GM12892 (cell line): ENCODE data around the gene CELF3.
"Not testable (repeated sequence)": the region's sequence is repeated elsewhere in the genome, so short reads cannot be mapped to it uniquely, and the experiment has no call there.

Experiments
- POLR2A ChIP-seq: IDR thresholded peaks from 2 replicates; pipeline ENCODE4 v1.6.1; 2011; ENCODE audit warnings: low read depth, low read length, control low read depth
- POLR2AphosphoS5 ChIP-seq: IDR thresholded peaks from 2 replicates; pipeline ENCODE4 v1.6.1; 2011; ENCODE audit warnings: low read depth, low read length, control low read depth
- TAF1 ChIP-seq: IDR thresholded peaks from 2 replicates; pipeline ENCODE4 v1.6.1; 2011; ENCODE audit warnings: low read depth, mild to moderate bottlenecking, control low read depth, low read length, borderline replicate concordance

DNA sequence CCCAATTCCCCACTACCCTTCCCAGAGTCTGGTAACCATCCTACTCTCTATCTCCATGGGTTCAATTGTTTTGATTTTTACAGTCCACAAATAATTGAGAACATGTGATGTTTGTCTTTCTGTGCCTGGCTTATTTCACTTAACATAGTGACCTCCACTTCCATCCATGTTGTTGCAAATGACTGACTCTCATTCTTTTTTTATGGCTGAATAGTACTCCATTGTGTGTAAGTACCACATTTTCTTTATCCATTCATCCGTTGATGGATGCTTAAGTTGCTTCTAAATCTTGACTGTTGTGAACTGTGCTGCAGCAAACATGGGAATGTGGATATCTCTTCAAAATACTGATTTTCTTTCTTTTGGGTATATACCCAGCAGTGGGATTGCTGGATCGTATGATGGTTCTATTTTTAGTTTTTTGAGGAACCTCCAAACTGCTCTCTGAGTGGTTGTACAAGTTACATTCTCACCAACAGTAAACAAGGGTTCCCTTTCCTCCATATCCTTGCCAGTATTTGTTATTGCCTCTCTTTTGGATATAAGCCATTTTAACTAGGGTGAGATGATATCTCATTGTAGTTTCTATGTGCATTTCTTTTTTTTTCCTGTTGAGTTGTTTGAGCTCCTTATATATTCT is 46.4 kb downstream of the CELF3 start:
- TF ChIP-seq TAF1, POLR2AphosphoS5, POLR2A: not testable (repeated sequence)
